Hindlimb muscle (tissue), 1 donor: ENCODE results near the gene LYPD6B. TPM values are rescaled to one million over a fixed set of nuclear protein-coding genes. Genes with fewer than 3 reads are reported as not detected.

Experiments used
- DNase-seq: peaks from one replicate; pipeline ENCODE4 v3.0.0-alpha.2; 2013
- polyA plus RNA-seq: library from polyadenylated mRNA; unstranded; fragments of 120-200 nt; gene quantifications from one replicate; pipeline ENCODE4 v1.2.1, GENCODE V29; 2013; ENCODE audit not compliant: insufficient read length

LYPD6B gene
- polyA plus RNA-seq, 1 donor = 0.18 TPM

DNA sequence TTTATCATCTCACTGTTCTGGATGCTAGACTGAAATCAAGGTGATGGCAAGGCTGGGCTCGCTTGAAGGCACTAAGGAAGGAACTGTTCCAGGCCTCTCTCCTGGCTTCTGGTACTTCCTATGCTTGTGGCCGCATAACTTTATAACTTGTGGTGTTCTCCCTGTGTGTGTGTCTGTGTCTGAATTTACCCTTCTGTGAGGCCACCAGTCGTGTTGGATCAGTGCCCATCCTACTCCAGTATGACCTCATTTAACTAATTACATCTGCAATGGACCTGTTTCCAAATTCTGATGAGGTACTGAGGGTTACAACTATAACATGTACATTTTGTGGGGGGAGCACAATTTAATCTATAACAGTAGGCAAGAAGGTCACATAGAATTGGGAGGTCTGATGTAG lies 41.6 kb downstream of the LYPD6B start:
- no peak for DNase-seq

GRCh38 chr2:149080971-149081370 lies 42.5 kb downstream of the LYPD6B start:
- no peak for DNase-seq

GRCh38 chr2:149082079-149082478 lies 43.6 kb downstream of the LYPD6B start:
- DNase-seq = no peak

- DNase-seq = no peak
Measured at GRCh38 chr2:149082735-149083134, 44.2 kb downstream of the LYPD6B start.

GRCh38 chr2:149084924-149085795 lies 46.7 kb downstream of the LYPD6B start:
- DNase-seq = no peak

DNA sequence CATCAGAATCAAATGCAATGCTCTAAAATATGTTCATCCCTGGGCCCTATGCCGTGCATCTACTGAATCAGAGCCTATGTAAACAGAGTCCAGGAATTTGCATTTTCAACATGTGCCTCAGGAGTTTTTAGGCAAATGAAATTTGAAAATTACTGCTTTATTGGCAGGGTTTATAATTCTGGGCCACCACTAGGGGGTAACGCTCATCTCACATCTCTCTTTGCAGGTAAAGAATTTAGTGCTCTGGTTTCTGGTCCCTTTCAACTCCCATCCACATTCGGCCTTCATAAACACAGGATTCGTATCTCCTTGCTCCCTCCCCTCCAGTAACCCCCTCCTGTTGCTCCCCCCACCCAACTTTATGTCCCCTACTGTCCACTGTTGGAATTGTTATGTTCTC lies 49.3 kb downstream of the LYPD6B start:
- DNase-seq = no peak

DNA sequence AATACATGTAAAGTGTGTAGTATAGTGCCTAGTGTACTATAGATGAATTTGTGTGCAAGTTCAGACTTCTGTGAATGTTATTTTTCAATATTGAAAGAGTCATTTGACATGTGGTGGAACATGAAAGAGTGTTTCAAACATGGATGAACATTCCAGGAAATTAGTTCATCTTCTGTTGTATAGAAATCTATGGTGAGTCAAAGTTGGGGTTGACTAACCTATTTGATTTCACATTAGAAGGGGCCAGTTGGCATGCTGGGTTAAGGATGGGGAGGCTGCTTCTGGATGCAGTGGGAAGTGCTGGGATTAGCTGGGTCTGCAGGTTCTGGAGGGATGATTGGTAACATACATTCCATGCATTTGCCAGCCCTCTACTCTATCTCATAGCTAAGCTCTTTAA lies 50.6 kb downstream of the LYPD6B start:
- no peak for DNase-seq

- no peak for DNase-seq
Measured at GRCh38 chr2:149090706-149091105, 52.2 kb downstream of the LYPD6B start.

- no peak for DNase-seq
Measured at GRCh38 chr2:149093579-149093978, 55.1 kb downstream of the LYPD6B start.

- no peak for DNase-seq
Measured at GRCh38 chr2:149094217-149095015, 55.9 kb downstream of the LYPD6B start.

GRCh38 chr2:149098701-149099100 lies 60.2 kb downstream of the LYPD6B start:
- no peak for DNase-seq

GRCh38 chr2:149099298-149099697 lies 60.8 kb downstream of the LYPD6B start:
- DNase-seq = no peak

GRCh38 chr2:149100739-149101699 lies 62.5 kb downstream of the LYPD6B start:
- peak; percentile 14 for DNase-seq

GRCh38 chr2:149101818-149102217 lies 63.3 kb downstream of the LYPD6B start:
- no peak for DNase-seq

DNA sequence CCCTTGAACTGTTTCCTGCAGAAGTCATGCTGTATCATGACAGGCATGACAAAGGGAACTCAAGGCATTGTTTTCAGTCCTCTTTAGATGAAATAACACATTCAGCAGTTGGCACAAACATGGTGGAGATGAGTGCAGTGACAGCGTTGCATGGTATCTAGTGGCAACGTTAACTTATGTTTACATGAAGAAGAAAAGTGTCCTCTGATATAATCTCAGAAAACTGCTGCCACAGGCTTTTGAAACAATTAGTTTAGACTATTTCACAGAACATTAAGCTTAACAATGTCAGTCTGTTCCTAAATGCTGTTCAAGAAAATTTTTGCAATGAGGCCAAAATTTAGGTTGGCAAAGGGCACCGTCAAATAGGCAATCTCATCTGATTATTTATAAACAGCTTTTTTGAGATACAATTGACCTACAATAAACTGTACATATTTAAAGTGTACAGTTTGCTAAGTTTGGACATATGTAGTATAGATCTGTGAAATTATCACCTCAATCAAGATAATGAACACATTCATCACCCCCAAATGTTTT lies 64.7 kb downstream of the LYPD6B start:
- DNase-seq = no peak

DNA sequence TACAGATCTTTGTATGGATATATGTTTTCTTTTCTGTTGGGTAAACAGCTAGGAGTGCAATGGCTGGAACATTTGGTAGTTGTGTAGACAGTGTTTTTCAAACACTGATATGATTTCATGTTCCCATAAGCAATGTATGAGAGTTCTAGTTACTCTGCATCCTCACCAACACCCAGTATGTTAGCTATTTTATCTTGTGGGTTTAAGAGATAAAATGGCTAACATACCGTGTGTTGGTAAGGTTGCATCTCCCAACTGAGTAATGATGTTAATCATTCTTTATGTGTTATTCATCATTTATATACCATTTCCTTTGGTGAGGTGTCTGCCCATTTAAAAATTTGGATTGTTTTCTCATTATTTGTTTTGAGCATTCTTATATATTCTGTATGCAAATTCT lies 65.7 kb downstream of the LYPD6B start:
- DNase-seq = no peak

DNA sequence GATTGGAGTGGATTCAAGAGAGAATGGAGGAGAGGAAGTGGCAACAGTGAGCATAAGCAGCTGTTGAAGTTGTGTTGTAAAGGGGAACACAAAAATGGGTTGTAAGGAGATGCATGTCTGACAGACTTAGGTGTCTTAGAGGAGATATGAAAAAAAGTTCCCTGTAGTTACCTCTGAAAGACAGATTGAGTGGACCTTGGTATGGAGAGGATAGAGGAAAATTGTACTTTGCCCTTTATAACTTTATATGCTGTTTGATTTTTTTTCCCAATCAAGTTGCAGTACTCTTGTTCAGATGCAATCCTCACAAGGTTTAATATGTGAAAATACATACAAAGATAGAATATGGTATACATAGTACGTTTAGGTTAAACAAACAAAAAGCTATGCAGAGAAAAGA lies 73.6 kb downstream of the LYPD6B start:
- no peak for DNase-seq

- no peak for DNase-seq
Measured at GRCh38 chr2:149112713-149113112, 74.2 kb downstream of the LYPD6B start.

GRCh38 chr2:149115781-149116180 lies 77.3 kb downstream of the LYPD6B start:
- DNase-seq = no peak

DNA sequence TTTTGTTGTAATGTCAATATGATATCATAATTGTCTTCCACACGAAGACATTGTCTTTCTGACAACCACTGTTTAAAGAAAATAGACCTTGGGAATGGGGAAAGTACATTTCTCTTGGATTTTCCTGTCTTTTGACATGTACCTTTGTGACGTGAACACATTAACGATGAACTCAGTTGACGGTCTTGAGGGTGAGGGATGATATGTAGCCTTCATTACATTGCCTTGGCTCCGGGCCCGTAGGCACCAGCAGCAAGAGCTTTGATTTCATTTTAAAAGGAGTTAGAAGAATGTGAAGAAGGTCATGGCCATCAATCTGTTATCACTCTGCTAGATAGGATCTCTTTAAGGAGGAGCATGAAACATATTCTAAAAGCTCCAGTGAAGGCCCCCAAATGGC lies 80.9 kb downstream of the LYPD6B start:
- no peak for DNase-seq

DNA sequence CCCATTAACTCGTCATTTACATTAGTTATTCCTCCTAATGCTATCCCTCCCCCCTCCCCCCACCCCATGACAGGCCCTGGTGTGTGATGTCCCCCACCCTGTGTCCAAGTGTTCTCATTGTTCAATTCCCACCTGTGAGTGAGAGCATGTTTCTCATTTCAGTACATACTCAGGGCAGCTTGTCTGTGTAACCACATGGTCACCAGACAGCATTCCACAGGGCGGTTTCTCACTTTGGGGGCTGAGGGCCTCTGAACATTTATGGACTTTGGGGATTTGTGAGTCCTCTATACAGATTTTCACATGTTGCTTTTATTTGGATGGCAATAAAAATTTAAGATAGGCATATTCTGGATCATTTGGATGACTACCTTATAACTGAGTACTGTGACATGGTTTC lies 84.0 kb downstream of the LYPD6B start:
- no peak for DNase-seq

DNA sequence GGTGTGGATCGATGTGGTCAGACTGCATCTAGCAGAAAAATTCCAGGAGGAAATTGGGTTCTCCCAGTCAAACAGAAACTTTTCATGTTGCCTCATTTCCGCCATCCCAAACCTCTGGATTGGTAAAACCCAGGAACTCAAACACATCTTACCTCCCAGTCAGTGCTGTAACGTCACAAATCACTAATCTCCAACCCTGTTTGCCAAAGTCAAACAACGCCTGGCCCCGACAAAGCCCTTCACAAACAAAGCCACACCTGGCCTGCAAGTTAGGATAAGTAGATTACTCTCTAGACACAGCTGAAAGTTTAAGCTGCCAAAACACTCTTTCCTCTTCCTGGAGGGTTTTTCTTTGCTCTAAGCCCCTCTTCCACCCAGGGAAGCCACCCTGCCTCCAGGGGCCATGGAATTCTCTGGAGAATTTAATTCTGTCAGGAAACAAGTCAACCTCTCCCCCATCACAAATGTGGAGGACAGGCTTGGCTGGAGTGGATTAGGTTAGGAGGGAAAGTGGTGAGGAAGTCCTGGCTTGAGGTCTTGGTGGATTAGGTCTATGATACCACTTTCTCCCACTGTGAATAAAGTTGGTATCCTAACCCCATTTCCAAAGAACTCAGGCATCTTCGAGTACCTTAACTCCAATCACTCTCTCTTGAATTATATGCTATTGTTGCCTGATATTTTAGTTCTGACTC lies 86.7 kb downstream of the LYPD6B start:
- no peak for DNase-seq
